GM20000 (cell line): ENCODE measurements around the gene PODXL.

ENCODE experiments used
- DNase-seq: peaks from one replicate; pipeline ENCODE4 v3.0.0; 2012; ENCODE audit warnings: low spot score
- TF ChIP-seq, protein P1 (sequence below): IDR thresholded peaks from 2 replicates; pipeline ENCODE4 v1.5.1; 2012; ENCODE audit warnings: mild to moderate bottlenecking, control low read depth; ENCODE audit errors: extremely low read depth, missing control alignments

Gene PODXL

DNA sequence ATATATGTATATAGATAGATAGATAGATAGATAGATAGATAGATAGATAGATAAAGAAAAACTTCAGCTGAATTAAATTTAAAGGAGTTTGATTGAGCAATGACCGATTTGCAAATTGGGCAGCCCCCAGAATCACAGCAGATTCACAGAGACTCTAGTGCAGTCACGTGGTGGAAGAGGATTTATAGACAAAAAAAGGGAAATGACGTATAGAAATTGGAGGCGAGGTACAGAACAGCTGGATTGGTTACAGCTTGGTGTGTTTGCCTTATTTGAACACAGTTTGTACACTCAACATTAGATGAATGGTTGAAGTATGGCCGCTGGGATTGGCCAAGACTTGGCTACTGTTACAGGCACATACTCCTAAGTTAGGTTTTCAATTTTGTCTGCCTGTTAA is 8.2 kb upstream of the PODXL start:
- TF ChIP-seq, protein P1, sequence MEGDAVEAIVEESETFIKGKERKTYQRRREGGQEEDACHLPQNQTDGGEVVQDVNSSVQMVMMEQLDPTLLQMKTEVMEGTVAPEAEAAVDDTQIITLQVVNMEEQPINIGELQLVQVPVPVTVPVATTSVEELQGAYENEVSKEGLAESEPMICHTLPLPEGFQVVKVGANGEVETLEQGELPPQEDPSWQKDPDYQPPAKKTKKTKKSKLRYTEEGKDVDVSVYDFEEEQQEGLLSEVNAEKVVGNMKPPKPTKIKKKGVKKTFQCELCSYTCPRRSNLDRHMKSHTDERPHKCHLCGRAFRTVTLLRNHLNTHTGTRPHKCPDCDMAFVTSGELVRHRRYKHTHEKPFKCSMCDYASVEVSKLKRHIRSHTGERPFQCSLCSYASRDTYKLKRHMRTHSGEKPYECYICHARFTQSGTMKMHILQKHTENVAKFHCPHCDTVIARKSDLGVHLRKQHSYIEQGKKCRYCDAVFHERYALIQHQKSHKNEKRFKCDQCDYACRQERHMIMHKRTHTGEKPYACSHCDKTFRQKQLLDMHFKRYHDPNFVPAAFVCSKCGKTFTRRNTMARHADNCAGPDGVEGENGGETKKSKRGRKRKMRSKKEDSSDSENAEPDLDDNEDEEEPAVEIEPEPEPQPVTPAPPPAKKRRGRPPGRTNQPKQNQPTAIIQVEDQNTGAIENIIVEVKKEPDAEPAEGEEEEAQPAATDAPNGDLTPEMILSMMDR: no peak

DNA sequence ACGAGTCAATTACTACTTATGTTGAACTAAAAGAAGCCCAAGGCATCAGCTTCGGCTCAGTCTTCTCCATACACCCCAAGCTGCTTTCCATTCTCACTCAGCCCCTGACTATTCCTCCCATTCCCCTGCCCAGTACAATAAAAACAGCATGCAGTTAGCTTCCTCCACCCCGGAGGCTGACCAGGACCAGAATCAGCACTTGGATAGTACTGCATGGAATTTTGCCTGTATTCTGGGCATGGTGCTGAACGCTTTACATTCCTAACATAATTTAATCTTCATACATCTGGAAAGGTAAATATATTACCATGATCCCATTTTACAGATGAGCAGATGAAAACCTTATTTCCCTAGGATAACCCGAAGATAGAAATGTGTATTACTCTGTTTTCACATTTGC is 7.5 kb upstream of the PODXL start:
- TF ChIP-seq, protein P1: no peak
- no peak for DNase-seq

More for the DNA sequence above, 8.2 kb upstream of the PODXL start:
- DNase-seq: no peak

DNA sequence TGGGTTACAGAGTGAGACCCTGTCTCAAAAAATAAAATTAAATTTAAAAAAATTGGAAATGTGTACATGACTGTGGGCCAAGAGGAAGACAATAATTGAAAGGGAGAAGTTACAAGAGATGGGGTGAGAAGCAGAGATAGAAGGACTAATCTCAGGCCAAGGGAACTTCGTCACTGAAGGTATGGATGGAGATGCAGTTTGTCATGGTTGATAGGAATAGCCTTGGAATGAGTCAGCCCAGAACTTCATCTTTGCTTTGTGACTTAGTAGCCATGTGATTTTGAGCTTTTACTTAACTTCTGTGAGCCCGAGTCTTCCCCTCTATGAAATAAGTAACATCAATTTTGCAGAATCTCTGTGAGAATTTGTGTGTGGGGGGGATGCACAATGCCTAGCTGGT is 6.5 kb upstream of the PODXL start:
- no peak for DNase-seq
- TF ChIP-seq, protein P1: no peak

DNA sequence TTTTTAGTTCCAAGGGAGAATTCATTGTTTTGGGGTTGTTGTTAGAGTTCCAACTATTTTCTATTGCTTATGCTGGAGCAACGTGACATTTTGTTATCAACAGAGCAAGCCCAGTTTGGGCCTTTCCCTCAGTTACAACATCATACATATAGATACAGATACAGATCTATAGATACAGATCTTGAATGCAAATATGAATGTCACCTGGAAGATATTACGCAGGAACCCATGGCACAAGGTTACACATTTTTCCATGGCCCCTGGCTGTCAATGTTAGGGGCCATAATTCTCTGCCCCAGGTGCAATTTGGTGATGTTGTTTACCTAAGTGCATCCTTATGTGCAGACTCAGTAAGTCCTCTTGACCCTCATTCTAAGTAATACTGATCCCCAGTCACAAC is 3.6 kb upstream of the PODXL start:
- no peak for DNase-seq
- TF ChIP-seq, protein P1: no peak

DNA sequence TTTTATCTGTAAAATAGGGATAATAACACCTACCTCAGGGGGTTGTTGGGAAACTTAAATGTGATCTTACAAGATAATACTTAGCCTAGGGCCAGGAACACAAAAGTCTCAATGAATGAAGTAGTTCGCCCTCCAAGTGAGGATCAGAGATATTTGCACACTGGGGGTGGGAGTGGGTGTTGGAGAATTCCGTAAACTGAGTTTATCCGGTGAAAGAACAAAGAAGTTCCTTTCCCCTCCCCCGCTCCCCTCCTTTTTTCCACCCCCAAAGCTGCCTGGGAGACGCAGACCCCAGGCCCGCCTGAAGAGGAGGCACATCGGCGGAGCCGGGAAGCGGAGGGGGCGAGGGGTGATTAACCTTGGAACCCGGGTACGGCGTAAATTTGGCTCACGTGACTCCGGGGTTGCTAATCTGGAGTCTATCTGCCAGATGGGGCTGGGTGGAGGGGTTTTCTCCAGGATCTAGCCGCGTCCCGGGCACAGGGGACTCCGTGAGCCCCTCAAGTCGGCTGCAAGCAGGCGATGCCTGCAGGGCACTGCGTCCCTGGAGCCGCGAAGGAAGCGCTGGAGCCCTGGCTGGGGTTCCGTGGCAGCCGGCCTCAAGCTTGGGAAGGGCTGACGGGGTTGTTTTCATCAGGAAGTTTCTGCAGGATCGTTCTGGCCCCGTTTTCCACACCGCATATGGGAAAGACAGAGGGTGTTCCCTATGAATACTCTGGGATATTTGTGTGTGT is 1.4 kb upstream of the PODXL start:
- TF ChIP-seq, protein P1: no peak
- no peak for DNase-seq

DNA sequence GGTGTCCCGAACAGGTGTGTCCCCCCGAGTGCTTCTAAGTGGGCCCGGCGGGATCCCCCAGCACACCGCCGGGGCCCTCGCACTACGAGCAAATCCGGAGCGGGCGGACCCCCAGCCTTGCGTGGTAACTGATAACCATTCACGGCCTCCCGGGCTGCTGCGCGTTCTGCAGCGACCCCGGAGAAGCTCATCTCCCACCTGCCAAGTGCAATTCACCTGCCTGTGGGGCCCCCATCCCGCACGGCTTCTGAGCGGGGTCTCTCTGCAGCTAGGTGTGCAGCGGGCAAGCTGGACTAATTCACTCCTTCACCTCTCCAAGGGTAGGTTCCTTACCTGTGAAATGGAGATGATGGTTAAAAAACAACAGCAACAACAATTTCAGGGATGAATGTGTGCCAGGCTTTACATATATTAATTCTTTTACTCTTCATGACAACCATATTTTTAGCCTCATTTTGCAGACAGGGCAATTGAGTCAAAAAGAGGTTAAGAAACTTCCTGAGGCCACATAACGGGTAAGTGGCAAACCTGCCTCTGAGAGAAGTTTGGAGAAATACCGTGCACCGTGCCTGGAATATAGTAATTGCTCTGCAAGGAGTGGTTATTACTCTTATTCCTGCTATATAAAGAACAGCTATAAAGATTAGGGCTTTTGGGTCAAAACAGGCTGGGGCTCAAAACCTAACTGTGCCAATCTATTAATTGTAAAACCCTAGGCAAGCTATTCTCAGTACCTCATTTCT is 652 bp upstream of the PODXL start:
- TF ChIP-seq, protein P1: no peak
- DNase-seq: no peak

DNA sequence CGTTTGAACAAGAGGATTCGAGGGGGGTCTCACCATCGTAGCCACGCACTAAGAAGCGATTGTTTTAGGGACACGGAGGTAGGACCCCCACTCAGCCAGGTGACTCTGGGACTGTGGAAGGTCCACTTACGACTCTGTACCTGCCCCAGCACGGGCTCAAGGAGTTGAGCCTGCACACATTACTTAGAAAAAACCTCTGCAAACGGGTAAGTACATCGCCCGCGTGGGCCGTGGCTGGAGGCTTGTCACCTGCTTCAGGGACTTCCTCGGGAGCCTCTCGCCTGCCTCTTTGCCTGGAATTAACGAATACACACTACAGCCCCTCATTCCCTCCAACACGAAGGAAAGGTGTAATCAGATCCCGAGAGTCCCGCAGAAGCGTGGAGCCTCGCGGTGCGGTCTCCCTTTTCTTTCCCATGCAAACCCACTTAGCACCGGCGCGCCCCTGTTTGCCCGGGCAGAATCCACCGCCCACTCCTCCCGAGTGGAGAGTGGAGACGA is 826 bp downstream of the PODXL start:
- DNase-seq: peak; percentile 40
- TF ChIP-seq, protein P1: no peak
